ENCODE measurements around the gene FLNC. TPM values are rescaled to one million over a fixed set of nuclear protein-coding genes. Genes with fewer than 3 reads are reported as not detected.

FLNC gene
- total and polyA plus RNA-seq, 2 donors (not counting 3 experiments of a cell fraction or from before 2014, with no cell fraction given): 19.5 to 81.9 TPM

GRCh38 chr7:128785738-128786137 lies 44.5 kb upstream of the FLNC start:
- POLR2A ChIA-PET: no interaction called here
- intact Hi-C loops (cut with micrococcal nuclease): no loop called here

DNA sequence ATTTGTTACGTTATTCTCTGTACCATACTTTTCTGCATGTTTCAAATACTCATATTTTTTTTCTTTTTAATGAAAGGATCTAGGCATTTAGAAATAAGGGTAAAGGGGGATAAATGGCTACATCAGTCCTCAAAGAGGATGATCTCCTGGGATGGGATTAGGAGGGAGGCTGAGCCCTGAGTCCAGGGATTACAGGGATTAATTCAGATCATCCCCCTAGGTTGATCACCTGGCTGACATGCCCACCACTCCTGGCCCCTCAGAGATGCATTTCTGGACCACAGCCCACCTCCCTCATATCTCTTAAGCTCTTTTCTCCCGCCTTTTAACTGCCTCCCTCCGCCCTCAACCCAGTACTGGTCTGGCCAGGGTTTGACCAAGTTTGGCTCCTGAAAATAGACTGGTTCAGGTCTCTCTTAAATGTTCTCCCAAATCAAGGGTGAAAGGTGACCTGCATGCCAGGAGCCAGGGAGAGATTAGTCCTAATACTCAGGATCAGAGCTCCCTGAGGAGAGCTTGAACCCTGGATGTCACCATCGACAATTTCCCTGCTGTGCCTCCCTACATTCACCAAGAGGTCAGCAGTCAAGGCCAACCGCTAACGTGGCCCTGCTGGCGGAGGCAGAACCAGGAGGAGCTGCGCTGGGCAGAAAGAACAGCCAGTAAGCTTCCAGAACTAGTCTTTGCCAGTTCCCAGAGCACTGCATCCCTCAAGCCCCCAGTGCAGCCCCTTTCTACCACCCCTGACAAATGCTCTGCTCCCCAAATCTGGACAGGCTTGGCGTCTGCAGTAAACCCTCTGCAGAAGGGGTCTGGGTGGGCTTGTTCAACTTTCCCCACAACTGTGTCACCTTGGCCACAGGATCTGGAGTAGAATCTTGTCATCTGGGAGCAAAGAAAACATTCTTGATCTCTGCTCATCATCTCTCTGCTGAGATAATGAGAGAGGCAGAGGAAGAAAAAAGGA lies 41.5 kb upstream of the FLNC start:
- no peak for DNase-seq (ENCODE audit: low read depth, low spot score)
- BruUV-seq (replicated peaks): no TSS peak

More at GRCh38 chr7:128785738-128786137, 44.5 kb upstream of the FLNC start:
- no peak overlapping the region for H3K4me3 ChIP-seq (replicated peaks in 1 of 3; ENCODE audit: insufficient read depth in 1 of 3, low read depth in 1 of 3, low read length in 3 of 3)
- H2AFZ ChIP-seq (ENCODE audit: low read depth, low read length): no peak overlapping the region
- H3K79me2 ChIP-seq (ENCODE audit: control insufficient read depth, insufficient read depth, low read length): no peaks in the 10 kb centered on the region
- H4K20me1 ChIP-seq (replicated peaks; ENCODE audit: control insufficient read depth, extremely low read depth, insufficient read depth, low read length): no peaks in the 10 kb centered on the region
- CTCF ChIA-PET: interaction anchor here (1.3 to 1.4 kb wide), 3 partner anchors 10 to 28 kb away, joined by 3 to 4 read pairs (median 4); no protein-coding TSS in a partner anchor
- dilution Hi-C loops (cut with MboI; ENCODE audit: extremely low pct_ligation_motif_present, low sequenced_read_pairs): no loop called here
- H3K27me3 ChIP-seq (ENCODE audit: control insufficient read depth in 2 of 2, insufficient read depth in 2 of 2, low read length in 2 of 2): peaks cover 21 to 38% of the 10 kb centered on the region in 2 experiments
- TF ChIP-seq FOS (IDR thresholded peaks at IDR 0.05; ENCODE audit: borderline replicate concordance, insufficient read depth, low read length) (no peak), MYC (IDR thresholded peaks at IDR 0.05; ENCODE audit: low read depth, low read length) (no peak)
- no peak overlapping the region for H3K9ac ChIP-seq (replicated peaks; ENCODE audit: extremely low read depth, insufficient read depth, low read length)
- no peaks in the 10 kb centered on the region for H3K9me1 ChIP-seq (replicated peaks; ENCODE audit: control insufficient read depth, extremely low read depth, insufficient read depth, low read length)
- DNase-seq (ENCODE audit: low read depth, low spot score) (no peak), FAIRE-seq (no peak)
- no peak overlapping the region for H3K27ac ChIP-seq (ENCODE audit: insufficient read depth, low read depth, low read length)
- H3K9me3 ChIP-seq (replicated peaks; ENCODE audit: control insufficient read depth, insufficient read depth, low read length): no peaks in the 10 kb centered on the region
- H3K4me1 ChIP-seq (ENCODE audit: control insufficient read depth, extremely low read depth, insufficient read depth, low read length): no peaks in the 10 kb centered on the region
- no peak overlapping the region for H3K4me2 ChIP-seq (ENCODE audit: insufficient read depth, low read length)
- BruUV-seq (replicated peaks): no TSS peak
- no peaks in the 10 kb centered on the region for H3K36me3 ChIP-seq (ENCODE audit: control insufficient read depth in 2 of 2, extremely low read depth in 1 of 2, insufficient read depth in 2 of 2, low read length in 2 of 2)

More for the DNA sequence above, 41.5 kb upstream of the FLNC start:
- Histone ChIP-seq H2AFZ (ENCODE audit: low read depth, low read length) (no peak overlapping the region), H3K9ac (replicated peaks; ENCODE audit: extremely low read depth, insufficient read depth, low read length) (no peak overlapping the region), H3K4me1 (ENCODE audit: control insufficient read depth, extremely low read depth, insufficient read depth, low read length) (peaks cover 4% of the 10 kb centered on the region), H3K4me3 (replicated peaks in 1 of 3; ENCODE audit: insufficient read depth in 1 of 3, low read depth in 1 of 3, low read length in 3 of 3) (no peak overlapping the region), H3K9me3 (replicated peaks; ENCODE audit: control insufficient read depth, insufficient read depth, low read length) (no peaks in the 10 kb centered on the region), H3K27me3 (ENCODE audit: control insufficient read depth in 2 of 2, insufficient read depth in 2 of 2, low read length in 2 of 2) (peaks cover 16 to 39% of the 10 kb centered on the region in 2 experiments), H3K4me2 (ENCODE audit: insufficient read depth, low read length) (no peak overlapping the region), H3K36me3 (ENCODE audit: control insufficient read depth in 2 of 2, extremely low read depth in 1 of 2, insufficient read depth in 2 of 2, low read length in 2 of 2) (no peaks in the 10 kb centered on the region), H3K9me1 (replicated peaks; ENCODE audit: control insufficient read depth, extremely low read depth, insufficient read depth, low read length) (no peaks in the 10 kb centered on the region), H3K79me2 (ENCODE audit: control insufficient read depth, insufficient read depth, low read length) (no peaks in the 10 kb centered on the region), H3K27ac (ENCODE audit: insufficient read depth, low read depth, low read length) (no peak overlapping the region), H4K20me1 (replicated peaks; ENCODE audit: control insufficient read depth, extremely low read depth, insufficient read depth, low read length) (no peaks in the 10 kb centered on the region)
- ChIA-PET POLR2A (no interaction called here), CTCF (interaction anchor here (0.7 to 1.7 kb wide), 3 partner anchors 11 to 53 kb away, joined by 3 to 4 read pairs (median 3); no protein-coding TSS in a partner anchor)
- intact Hi-C loops (cut with micrococcal nuclease) (no loop called here), dilution Hi-C loops (cut with MboI; ENCODE audit: extremely low pct_ligation_motif_present, low sequenced_read_pairs) (no loop called here)
- TF ChIP-seq CTCF (IDR thresholded peaks at IDR 0.05; ENCODE audit: extremely low read depth in 1 of 2, insufficient read depth in 1 of 2, low read depth in 1 of 2, low read length in 2 of 2): no peak
- no peak for FAIRE-seq

Measured in endothelial cell of umbilical vein (primary cell).